MM.1S (cell line): ENCODE measurements around the gene PAQR7.

Experiments
- DNase-seq: peaks from one replicate; pipeline ENCODE4 v3.0.0-alpha.2; 2015
- H2AFZ ChIP-seq: fragments of 300-600 bp; sonication (generic); 2 replicates; pipeline ENCODE4 v1.6.0; 2016; ENCODE audit warnings: antibody characterized with exemption, low read length
- H3F3A ChIP-seq: fragments of 300-600 bp; sonication (generic); 2 replicates; pipeline ENCODE4 v1.6.1; 2016; ENCODE audit warnings: mild to moderate bottlenecking, antibody characterized with exemption, low read length, moderate library complexity, mixed read lengths; ENCODE audit not compliant: insufficient read depth
- H3K27ac ChIP-seq: fragments of 300-600 bp; sonication (generic); 2 replicates; pipeline ENCODE4 v1.5.1; 2016; ENCODE audit warnings: mild to moderate bottlenecking, low read length
- H3K27me3 ChIP-seq: fragments of 300-600 bp; sonication (generic); replicated peaks from 2 replicates; pipeline ENCODE4 v1.6.0; 2016; ENCODE audit warnings: low read length; ENCODE audit not compliant: insufficient read depth
- H3K36me3 ChIP-seq: fragments of 300-600 bp; sonication (generic); replicated peaks from 2 replicates; pipeline ENCODE4 v1.6.1; 2016; ENCODE audit warnings: mild to moderate bottlenecking, low read length, mixed read lengths; ENCODE audit not compliant: insufficient read depth
- H3K4me1 ChIP-seq: fragments of 300-600 bp; sonication (generic); 2 replicates; pipeline ENCODE4 v1.6.1; 2016; ENCODE audit warnings: low read length, mixed read lengths
- H3K4me2 ChIP-seq: fragments of 300-600 bp; sonication (generic); 2 replicates; pipeline ENCODE4 v1.6.0; 2016; ENCODE audit warnings: low read depth, low read length
- H3K4me3 ChIP-seq: fragments of 300-600 bp; sonication (generic); 2 replicates; pipeline ENCODE4 v1.5.1; 2016; ENCODE audit warnings: low read length, mixed read lengths
- H3K79me2 ChIP-seq: fragments of 300-600 bp; sonication (generic); 2 replicates; pipeline ENCODE4 v1.6.1; 2016; ENCODE audit warnings: mixed run types, low read length, mixed read lengths
- H3K9ac ChIP-seq: fragments of 300-600 bp; sonication (generic); 2 replicates; pipeline ENCODE4 v1.6.1; 2016; ENCODE audit warnings: low read length, mixed read lengths
- H3K9me2 ChIP-seq: fragments of 300-600 bp; sonication (generic); replicated peaks from 2 replicates; pipeline ENCODE4 v1.6.1; 2016; ENCODE audit warnings: mild to moderate bottlenecking, low read length, mixed read lengths; ENCODE audit not compliant: insufficient read depth
- H3K9me3 ChIP-seq: fragments of 300-600 bp; sonication (generic); replicated peaks from 2 replicates; pipeline ENCODE4 v1.6.1; 2016; ENCODE audit warnings: mild to moderate bottlenecking, low read length, mixed read lengths; ENCODE audit not compliant: insufficient read depth
- H4K20me1 ChIP-seq: fragments of 300-600 bp; sonication (generic); 2 replicates; pipeline ENCODE4 v1.6.1; 2016; ENCODE audit warnings: mild to moderate bottlenecking, low read length, moderate library complexity, mixed read lengths; ENCODE audit not compliant: insufficient read depth
- CTCF ChIP-seq: fragments of 300-600 bp; sonication (generic); IDR thresholded peaks from 2 replicates; pipeline ENCODE4 v1.5.1; 2016; ENCODE audit warnings: antibody characterized with exemption, low read length, mixed read lengths
- EZH2 ChIP-seq: fragments of 300-600 bp; sonication (generic); optimal IDR thresholded peaks from 2 replicates; pipeline ENCODE3; 2017; ENCODE audit warnings: low read depth, mild to moderate bottlenecking, antibody characterized with exemption, low read length, mixed read lengths
- EZH2phosphoT487 ChIP-seq: fragments of 300-600 bp; sonication (generic); IDR thresholded peaks from 2 replicates; pipeline ENCODE4 v1.6.1; 2018; ENCODE audit warnings: antibody characterized with exemption, low read length

PAQR7 gene

GRCh38 chr1:25869909-25870606 lies 5.5 kb downstream of the PAQR7 start:
- no peak overlapping the region for H3K9ac ChIP-seq
- no peaks in the 10 kb centered on the region for H3K27me3 ChIP-seq
- H3F3A ChIP-seq = no peaks in the 10 kb centered on the region
- H3K79me2 ChIP-seq = no peaks in the 10 kb centered on the region
- no peaks in the 10 kb centered on the region for H3K9me2 ChIP-seq
- no peaks in the 10 kb centered on the region for H3K9me3 ChIP-seq
- no peaks in the 10 kb centered on the region for H4K20me1 ChIP-seq
- peaks cover 6% of the 10 kb centered on the region; the same call in 1 of the 2 replicates for H3K4me1 ChIP-seq
- H3K4me2 ChIP-seq = no peak overlapping the region
- TF ChIP-seq EZH2phosphoT487 = no peak
- TF ChIP-seq EZH2 = no peak
- TF ChIP-seq CTCF = no peak
- H3K4me3 ChIP-seq = no peak overlapping the region
- H3K27ac ChIP-seq = no peak overlapping the region
- H2AFZ ChIP-seq = no peak overlapping the region
- no peaks in the 10 kb centered on the region for H3K36me3 ChIP-seq
- DNase-seq = no peak

- Histone ChIP-seq H3K79me2 (no peaks in the 10 kb centered on the region), H3K27me3 (no peaks in the 10 kb centered on the region), H3K4me1 (no peaks in the 10 kb centered on the region), H3K9me3 (no peaks in the 10 kb centered on the region), H3K4me2 (no peak overlapping the region), H3F3A (no peaks in the 10 kb centered on the region), H3K36me3 (no peaks in the 10 kb centered on the region), H3K9ac (no peak overlapping the region), H2AFZ (no peak overlapping the region), H4K20me1 (no peaks in the 10 kb centered on the region), H3K4me3 (no peak overlapping the region), H3K9me2 (no peaks in the 10 kb centered on the region), H3K27ac (no peak overlapping the region)
- no peak for DNase-seq
- TF ChIP-seq CTCF = no peak
- TF ChIP-seq EZH2 = no peak
- TF ChIP-seq EZH2phosphoT487 = no peak
These were observed 8.1 kb downstream of the PAQR7 start for GRCh38 chr1:25867210-25867991.

- no peaks in the 10 kb centered on the region for H3K9me2 ChIP-seq
- no peak overlapping the region for H2AFZ ChIP-seq
- H3K4me2 ChIP-seq = no peak overlapping the region
- no peak for TF ChIP-seq EZH2
- no peak for TF ChIP-seq CTCF
- no peak for TF ChIP-seq EZH2phosphoT487
- no peaks in the 10 kb centered on the region for H3K9me3 ChIP-seq
- no peaks in the 10 kb centered on the region for H3K36me3 ChIP-seq
- no peaks in the 10 kb centered on the region for H3K79me2 ChIP-seq
- no peak overlapping the region for H3K4me3 ChIP-seq
- H3K27me3 ChIP-seq = no peaks in the 10 kb centered on the region
- DNase-seq = no peak
- H4K20me1 ChIP-seq = no peaks in the 10 kb centered on the region
- H3K27ac ChIP-seq = no peak overlapping the region
- H3F3A ChIP-seq = no peaks in the 10 kb centered on the region
- no peaks in the 10 kb centered on the region for H3K4me1 ChIP-seq
- no peak overlapping the region for H3K9ac ChIP-seq
These were observed 9.2 kb downstream of the PAQR7 start for GRCh38 chr1:25866288-25866687.
